Mesodermal cell (in vitro differentiated cells): Measurements from ENCODE around the gene TMCO6. TPM values are rescaled to one million over a fixed set of nuclear protein-coding genes. Genes with fewer than 3 reads are reported as not detected.
A peak's percentile ranks its signal among the peaks of the same experiment; 100 is the strongest.
"Not testable (repeated sequence)": the region's sequence is repeated elsewhere in the genome, so short reads cannot be mapped to it uniquely, and the experiment has no call there.

ENCODE experiments used
- H3K27ac ChIP-seq: 2 replicates; pipeline ENCODE4 v1.7.0; 2013; ENCODE audit warnings: mild to moderate bottlenecking, low read depth, low read length, moderate library complexity; ENCODE audit not compliant: severe bottlenecking
- H3K36me3 ChIP-seq: 2 replicates; pipeline ENCODE4 v1.7.1; 2013; ENCODE audit warnings: mild to moderate bottlenecking, low read length, moderate library complexity; ENCODE audit not compliant: control insufficient read depth, insufficient read depth
- H3K4me1 ChIP-seq: one replicate; pipeline ENCODE4 v1.7.1; 2013; ENCODE audit warnings: mild to moderate bottlenecking, low read length; ENCODE audit not compliant: insufficient read depth, control insufficient read depth, poor library complexity, severe bottlenecking
- H3K4me3 ChIP-seq: 2 replicates; pipeline ENCODE4 v1.7.0; 2013; ENCODE audit warnings: low read length, control low read depth, mild to moderate bottlenecking; ENCODE audit not compliant: insufficient read depth, poor library complexity, severe bottlenecking; ENCODE audit errors: extremely low read depth
- H3K9me3 ChIP-seq: 2 replicates; pipeline ENCODE4 v1.7.1; 2013; ENCODE audit warnings: mild to moderate bottlenecking, low read length, moderate library complexity; ENCODE audit not compliant: control insufficient read depth
- WGBS, 2 experiments: methylation state at CpG; one replicate each; pipeline ENCODE4 v1.1.5; 2013; ENCODE audit warnings: missing lambda C conversion rate in 2 of 2; ENCODE audit not compliant: insufficient coverage in 2 of 2; 5-methylcytosine and 5-hydroxymethylcytosine counted together
- polyA plus RNA-seq, 2 experiments: library from polyadenylated mRNA; stranded (reverse); fragments of 50-300 nt; gene quantifications; one replicate each; pipeline ENCODE4 v1.2.3, GENCODE V29; 2013

The TMCO6 gene
- polyA plus RNA-seq (2013, experiment 1 of 2) = 15.0 TPM
- polyA plus RNA-seq (2013, experiment 2 of 2) = 11.4 TPM

DNA sequence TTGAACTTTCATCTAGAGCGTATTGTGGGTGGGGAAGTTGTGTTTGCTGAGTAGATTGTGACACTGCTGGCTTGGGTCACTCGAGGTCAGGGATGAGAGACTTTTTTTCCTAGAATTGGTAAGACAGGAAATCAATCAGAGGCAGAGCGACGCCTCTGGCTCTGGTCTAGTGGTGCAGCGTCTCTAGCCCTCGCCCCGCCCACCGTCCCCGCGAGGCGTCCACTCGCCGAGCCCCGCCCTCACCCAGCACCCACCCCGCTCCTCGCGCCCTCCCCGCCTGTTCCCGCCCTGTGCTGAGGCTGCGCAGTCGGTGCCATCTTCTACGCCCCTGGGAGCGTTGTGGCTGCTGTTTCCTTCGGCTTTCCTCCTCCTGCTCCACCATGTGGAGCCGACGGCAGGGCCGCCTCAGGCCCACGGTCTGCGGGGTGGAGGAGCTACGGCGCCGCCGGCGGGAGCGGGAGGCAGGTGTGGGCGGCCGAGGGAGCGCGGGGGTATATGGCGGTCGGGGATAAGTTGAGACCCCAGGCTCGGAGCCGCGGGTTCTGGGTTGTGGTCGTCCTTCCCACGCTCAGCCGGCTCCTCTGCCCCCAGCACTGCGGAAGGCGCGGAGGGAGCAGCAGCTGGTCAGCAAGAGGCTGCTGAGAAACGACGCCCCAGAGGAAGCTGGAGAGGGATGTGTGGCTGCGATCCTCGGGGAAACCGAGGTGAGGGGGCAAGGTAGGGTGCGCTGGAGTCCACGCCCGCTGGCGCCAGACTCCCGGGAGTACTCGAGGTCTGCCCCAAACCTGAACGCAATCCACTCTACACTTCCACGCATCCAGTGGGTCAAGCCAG lies at the start of gene TMCO6:
Gene TMCO6, plus strand, starts transcription at position 304 of the 834 bp plus-strand sequence. Its CDS starts 77 bp downstream, at position 381.
- peaks cover 22% of the 10 kb centered on the region for H3K36me3 ChIP-seq
- WGBS, 2 experiments = 2 to 3% methylated on average over 26 to 33 of the region's 63 CpGs
- H3K4me1 ChIP-seq = peaks cover 9% of the 10 kb centered on the region
- H3K9me3 ChIP-seq = no peaks in the 10 kb centered on the region
- H3K4me3 ChIP-seq = peak within 1 kb of the TSS; percentile 72
- peak within 1 kb of the TSS; percentile 69 for H3K27ac ChIP-seq

- H3K4me3 ChIP-seq = no peak overlapping the region
Measured at GRCh38 chr5:140590861-140591260, 48.4 kb upstream of the TMCO6 start.

DNA sequence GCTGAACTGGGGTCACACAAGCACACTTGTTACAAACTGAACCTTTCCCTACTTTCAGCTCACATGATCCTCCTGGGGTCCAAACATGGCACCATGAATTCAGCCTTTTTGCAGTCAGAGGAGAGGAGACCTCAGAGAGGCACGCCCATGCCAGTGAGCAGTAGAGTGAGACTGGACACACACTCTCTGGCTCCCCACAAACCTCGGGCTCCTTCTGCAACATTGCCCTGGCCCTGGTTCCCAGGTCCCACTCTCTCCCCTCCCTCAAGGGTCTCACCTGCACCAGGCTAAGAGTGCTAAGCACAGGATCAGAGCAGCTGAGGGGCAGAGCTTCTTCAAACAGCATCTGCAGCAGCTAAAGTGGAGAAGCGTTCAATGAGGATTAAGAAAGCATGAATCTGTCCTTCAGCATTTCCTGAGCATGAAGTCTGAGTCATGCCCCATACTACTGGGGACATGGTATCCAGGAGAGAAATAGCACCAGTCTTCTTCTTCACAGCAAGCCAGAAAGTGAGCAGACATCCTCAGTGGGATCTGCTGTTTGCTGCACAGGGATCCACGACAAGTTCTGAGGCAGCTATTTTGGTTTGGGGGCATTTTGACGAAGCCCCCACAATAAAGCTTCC lies 47.4 kb upstream of the TMCO6 start:
- H3K9me3 ChIP-seq = no peaks in the 10 kb centered on the region
- no peak overlapping the region for H3K27ac ChIP-seq
- WGBS, 2 experiments = 77 to 92% methylated on average over 3 to 4 of the region's 5 CpGs
- no peaks in the 10 kb centered on the region for H3K36me3 ChIP-seq
- peaks cover 10% of the 10 kb centered on the region for H3K4me1 ChIP-seq
- no peak overlapping the region for H3K4me3 ChIP-seq

More at GRCh38 chr5:140590861-140591260, 48.4 kb upstream of the TMCO6 start:
- peaks cover 10% of the 10 kb centered on the region for H3K4me1 ChIP-seq
- H3K27ac ChIP-seq = no peak overlapping the region
- WGBS, 2 experiments = 89 to 91% methylated on average over 3 to 6 of the region's 7 CpGs
- no peaks in the 10 kb centered on the region for H3K9me3 ChIP-seq
- no peaks in the 10 kb centered on the region for H3K36me3 ChIP-seq

GRCh38 chr5:140593070-140593469 lies 46.2 kb upstream of the TMCO6 start:
- not testable (repeated sequence) for H3K4me3 ChIP-seq, H3K9me3 ChIP-seq, H3K4me1 ChIP-seq, H3K27ac ChIP-seq, H3K36me3 ChIP-seq
- 93% methylated on average over 7 of the region's 14 CpGs; no CpG with 5 or more reads in 1 of the 2 experiments for whole genome bisulfite sequencing, 2 experiments

DNA sequence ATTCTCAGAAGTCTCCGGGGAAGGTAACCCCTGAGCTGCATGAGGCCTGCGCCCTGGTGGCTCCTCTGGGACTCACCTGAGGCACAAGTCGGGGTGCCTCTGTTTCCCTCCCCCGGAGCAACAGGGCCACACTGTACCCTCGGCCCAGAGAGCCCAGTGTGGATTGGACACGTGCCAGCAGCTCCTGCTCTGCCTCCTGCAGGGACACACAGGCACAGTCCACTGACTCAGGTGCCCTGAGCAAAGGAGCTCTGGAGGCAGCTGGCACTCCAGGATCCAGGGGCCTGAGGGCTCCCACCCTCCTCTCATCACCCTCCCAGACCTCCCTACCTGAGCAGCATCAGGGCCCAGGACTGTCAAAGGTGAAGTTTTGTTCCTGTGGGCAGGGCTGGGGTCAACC lies 45.1 kb upstream of the TMCO6 start:
- H3K4me1 ChIP-seq = peaks cover 10% of the 10 kb centered on the region
- no peak overlapping the region for H3K27ac ChIP-seq
- H3K4me3 ChIP-seq = no peak overlapping the region
- no peaks in the 10 kb centered on the region for H3K36me3 ChIP-seq
- 88 to 92% methylated on average over 6 of the region's 6 CpGs for WGBS, 2 experiments
- no peaks in the 10 kb centered on the region for H3K9me3 ChIP-seq

DNA sequence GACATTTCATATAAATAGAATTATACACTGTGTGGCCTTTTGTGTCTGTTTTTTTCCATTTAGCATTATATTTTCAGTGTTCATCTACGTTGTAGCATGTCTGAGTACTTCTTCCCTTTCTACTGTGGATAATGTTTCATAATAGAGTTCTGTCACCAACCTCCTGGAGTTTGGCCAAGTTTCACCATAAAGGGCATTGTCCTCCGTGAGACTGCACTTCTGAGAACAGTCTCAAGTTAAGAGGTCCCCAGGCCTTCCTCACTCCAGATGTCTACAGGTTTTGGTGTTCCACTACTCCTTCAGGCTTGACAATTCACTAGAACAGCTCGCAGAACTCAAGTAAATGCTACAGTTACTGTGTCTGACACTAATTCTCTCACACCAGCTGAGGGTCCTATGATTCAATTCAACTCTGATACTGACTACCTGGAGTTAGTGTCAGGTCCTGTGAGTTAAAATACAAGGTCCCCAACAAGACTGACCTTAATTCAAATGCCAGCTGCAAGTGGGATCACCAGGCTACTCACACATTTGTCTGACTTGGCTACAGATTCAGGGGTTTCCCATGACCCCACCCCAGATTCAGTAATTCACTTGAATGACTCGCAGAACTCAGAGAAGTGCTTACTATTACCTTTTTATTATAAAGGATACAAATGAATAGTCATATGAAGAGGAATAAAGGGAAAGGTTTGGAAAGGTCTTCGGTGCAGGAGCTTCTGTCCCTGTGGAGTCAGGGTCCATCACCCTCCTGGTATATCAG lies 43.5 kb upstream of the TMCO6 start:
- 85 to 92% methylated on average over 2 to 3 of the region's 5 CpGs for WGBS, 2 experiments
- Histone ChIP-seq H3K4me1 (peaks cover 10% of the 10 kb centered on the region), H3K36me3 (no peaks in the 10 kb centered on the region), H3K4me3 (no peak overlapping the region), H3K27ac (no peak overlapping the region), H3K9me3 (no peaks in the 10 kb centered on the region)

DNA sequence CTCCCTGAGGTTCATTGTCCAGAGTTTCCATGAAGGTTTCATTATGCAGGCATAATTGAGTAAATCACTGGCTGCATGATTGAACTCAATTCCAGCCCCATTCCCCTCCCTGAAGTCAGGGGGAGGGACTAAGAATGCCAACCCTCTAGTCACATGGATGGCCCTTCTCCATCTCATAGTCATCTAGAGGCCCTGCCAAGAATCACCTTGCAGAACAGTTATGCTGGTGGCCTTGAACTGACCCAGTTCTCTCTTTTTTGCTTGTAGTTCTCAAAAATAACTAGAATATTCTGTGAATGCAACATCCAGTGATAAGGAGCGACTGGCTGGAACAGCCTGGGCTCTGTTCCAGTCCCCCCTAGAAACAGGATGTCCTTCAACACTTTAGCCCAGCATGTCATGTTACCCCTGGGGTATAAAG lies 42.9 kb upstream of the TMCO6 start:
- WGBS, 2 experiments = 83 to 86% methylated on average over 1 of the region's 1 CpG
- Histone ChIP-seq H3K36me3 (no peaks in the 10 kb centered on the region), H3K9me3 (no peaks in the 10 kb centered on the region), H3K4me3 (no peak overlapping the region), H3K27ac (no peak overlapping the region), H3K4me1 (peaks cover 10% of the 10 kb centered on the region)

DNA sequence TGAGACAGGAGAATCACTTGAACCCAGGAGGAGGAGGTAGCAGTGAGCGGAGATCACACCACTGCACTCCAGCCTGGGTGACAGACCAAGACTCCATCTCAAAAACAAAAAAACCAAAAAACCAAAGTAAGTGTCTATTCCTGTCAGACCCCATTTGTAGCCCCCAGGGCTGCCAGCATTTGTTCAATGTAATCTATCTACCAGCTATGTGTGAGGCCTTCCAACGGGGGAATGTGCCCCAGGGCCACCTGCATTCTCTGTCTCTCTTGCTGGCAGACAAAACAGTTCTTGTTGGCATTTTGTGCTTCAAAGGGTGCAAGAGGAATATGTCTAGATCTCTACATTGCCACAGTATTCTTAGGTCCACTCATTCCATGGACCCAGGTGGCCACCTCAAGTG lies 40.4 kb upstream of the TMCO6 start:
- 90 to 100% methylated on average over 1 of the region's 2 CpGs for WGBS, 2 experiments
- H3K4me1 ChIP-seq = no peaks in the 10 kb centered on the region
- H3K27ac ChIP-seq = no peak overlapping the region
- no peak overlapping the region for H3K4me3 ChIP-seq
- no peaks in the 10 kb centered on the region for H3K36me3 ChIP-seq
- H3K9me3 ChIP-seq = no peaks in the 10 kb centered on the region

DNA sequence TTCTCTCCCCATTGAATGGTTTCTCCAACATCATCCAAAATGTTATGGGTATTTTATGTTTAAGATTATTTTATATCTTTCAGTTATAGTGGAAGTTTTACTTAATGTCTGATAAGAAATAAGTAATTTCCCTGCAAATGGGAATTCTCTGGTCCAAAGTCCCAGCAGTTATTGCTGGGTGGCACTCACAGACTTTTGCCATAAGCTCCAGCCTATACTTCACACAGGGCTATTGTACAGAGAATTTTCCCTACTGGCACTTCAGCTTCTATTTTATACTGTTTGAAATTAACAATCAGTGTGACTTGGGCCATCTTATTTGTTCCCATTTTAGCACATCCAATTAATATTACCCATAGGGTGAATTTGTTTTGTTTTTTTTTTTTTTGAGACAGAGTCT lies 39.2 kb upstream of the TMCO6 start:
- H3K36me3 ChIP-seq = no peaks in the 10 kb centered on the region
- H3K4me3 ChIP-seq = no peak overlapping the region
- H3K4me1 ChIP-seq = no peaks in the 10 kb centered on the region
- no peak overlapping the region for H3K27ac ChIP-seq
- no peaks in the 10 kb centered on the region for H3K9me3 ChIP-seq

- Histone ChIP-seq H3K9me3 (no peaks in the 10 kb centered on the region), H3K27ac (no peak overlapping the region), H3K4me1 (no peaks in the 10 kb centered on the region), H3K4me3 (no peak overlapping the region), H3K36me3 (no peaks in the 10 kb centered on the region)
- WGBS, 2 experiments = 71 to 90% methylated on average over 2 of the region's 4 CpGs
Measured at GRCh38 chr5:140602147-140602546, 37.1 kb upstream of the TMCO6 start.
